HFF-Myc (cell line): ENCODE measurements around the gene ANKRD33B.

Source experiments
- DNase-seq: peaks from one replicate; pipeline ENCODE4 v3.0.0-alpha.2; 2011; ENCODE audit warnings: low read depth; ENCODE audit errors: extremely low read depth
- H3K4me3 ChIP-seq: replicated peaks from 2 replicates; pipeline ENCODE4 v1.5.1; 2011; ENCODE audit warnings: low read depth, mild to moderate bottlenecking, control low read depth, low read length
- TF ChIP-seq, protein P1 (sequence below): IDR thresholded peaks from 2 replicates; pipeline ENCODE4 v1.5.1; 2012; ENCODE audit warnings: mild to moderate bottlenecking, low read depth, low read length, control low read depth; ENCODE audit errors: missing control alignments

The ANKRD33B gene

DNA sequence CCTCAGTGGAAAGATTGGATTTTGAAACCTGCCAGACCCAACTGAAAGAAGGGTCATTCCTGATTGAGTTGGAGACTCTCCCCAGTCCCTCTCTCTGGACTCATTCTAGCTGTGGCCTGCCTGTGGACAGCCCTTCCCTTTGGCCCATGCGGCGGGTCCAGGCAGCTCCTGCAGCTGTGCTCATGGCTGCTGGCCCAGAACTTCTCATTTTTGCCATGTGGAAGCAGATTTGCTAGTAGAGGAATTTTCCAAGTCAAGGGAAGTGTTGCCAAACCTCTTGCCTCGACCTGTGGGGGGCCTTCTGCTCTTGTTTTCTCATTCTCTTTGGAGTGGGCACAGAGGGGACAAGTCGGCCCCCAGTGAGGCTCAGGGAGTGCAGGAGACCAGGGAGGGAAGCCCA, 89.2 kb downstream of the ANKRD33B start:
- TF ChIP-seq, protein P1, sequence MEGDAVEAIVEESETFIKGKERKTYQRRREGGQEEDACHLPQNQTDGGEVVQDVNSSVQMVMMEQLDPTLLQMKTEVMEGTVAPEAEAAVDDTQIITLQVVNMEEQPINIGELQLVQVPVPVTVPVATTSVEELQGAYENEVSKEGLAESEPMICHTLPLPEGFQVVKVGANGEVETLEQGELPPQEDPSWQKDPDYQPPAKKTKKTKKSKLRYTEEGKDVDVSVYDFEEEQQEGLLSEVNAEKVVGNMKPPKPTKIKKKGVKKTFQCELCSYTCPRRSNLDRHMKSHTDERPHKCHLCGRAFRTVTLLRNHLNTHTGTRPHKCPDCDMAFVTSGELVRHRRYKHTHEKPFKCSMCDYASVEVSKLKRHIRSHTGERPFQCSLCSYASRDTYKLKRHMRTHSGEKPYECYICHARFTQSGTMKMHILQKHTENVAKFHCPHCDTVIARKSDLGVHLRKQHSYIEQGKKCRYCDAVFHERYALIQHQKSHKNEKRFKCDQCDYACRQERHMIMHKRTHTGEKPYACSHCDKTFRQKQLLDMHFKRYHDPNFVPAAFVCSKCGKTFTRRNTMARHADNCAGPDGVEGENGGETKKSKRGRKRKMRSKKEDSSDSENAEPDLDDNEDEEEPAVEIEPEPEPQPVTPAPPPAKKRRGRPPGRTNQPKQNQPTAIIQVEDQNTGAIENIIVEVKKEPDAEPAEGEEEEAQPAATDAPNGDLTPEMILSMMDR: no peak
- no peak for DNase-seq

DNA sequence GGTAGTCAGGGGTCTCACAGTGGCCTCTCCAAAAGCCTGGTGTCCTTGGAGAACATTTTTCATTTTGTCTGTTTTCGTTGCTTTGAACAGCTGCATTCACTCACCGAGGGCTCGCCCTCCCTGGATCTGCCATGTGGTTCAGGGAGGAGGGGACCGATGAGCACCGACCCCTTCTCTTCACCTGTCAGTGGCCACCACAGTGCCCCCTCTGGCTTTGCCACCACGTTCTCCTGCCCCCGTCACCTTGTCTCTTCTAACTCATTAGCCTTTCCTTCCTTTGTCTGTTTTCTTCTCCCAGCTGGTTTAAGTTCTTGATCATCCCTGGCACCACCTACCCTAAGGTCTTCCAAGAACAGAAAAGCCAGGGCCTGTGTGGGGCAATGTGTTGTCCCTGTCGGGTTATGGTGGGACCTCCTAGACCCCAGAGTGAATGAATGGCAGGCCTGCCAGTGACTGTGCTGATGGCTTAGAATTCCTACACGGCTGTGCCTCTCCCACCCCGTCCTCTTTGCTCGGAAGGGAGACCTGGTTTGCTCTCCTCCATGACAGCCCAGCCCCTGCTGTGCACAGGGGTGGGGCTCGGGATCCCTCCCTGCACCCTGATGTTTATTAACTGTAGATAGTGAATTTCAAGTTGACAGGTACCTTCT, 90.0 kb downstream of the ANKRD33B start:
- TF ChIP-seq, protein P1: no peak
- no peak for DNase-seq

More for the DNA sequence above, 89.2 kb downstream of the ANKRD33B start:
- H3K4me3 ChIP-seq: no peak overlapping the region

DNA sequence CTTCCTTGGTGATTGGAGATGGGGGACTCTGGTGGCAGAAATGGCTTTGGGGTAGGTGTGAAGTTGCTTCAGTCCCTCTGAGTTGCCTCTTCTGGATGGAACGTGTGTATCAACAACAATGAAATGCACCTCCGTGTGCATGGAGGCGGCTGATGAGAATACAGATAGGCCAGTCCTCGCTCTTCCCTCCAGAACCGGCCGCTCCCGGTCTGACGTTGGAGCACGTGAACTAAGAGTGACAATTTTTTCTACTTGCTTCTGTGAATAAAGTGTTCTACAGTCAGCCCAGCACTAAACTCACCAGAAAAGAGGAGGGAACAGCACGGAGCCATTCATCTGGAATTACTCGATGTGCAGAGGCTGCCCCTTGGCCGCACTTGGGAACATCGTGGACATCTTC, 90.7 kb downstream of the ANKRD33B start:
- no peak for DNase-seq
- TF ChIP-seq, protein P1: no peak
- H3K4me3 ChIP-seq: no peak overlapping the region

More for the DNA sequence above, 90.0 kb downstream of the ANKRD33B start:
- no peak overlapping the region for H3K4me3 ChIP-seq

DNA sequence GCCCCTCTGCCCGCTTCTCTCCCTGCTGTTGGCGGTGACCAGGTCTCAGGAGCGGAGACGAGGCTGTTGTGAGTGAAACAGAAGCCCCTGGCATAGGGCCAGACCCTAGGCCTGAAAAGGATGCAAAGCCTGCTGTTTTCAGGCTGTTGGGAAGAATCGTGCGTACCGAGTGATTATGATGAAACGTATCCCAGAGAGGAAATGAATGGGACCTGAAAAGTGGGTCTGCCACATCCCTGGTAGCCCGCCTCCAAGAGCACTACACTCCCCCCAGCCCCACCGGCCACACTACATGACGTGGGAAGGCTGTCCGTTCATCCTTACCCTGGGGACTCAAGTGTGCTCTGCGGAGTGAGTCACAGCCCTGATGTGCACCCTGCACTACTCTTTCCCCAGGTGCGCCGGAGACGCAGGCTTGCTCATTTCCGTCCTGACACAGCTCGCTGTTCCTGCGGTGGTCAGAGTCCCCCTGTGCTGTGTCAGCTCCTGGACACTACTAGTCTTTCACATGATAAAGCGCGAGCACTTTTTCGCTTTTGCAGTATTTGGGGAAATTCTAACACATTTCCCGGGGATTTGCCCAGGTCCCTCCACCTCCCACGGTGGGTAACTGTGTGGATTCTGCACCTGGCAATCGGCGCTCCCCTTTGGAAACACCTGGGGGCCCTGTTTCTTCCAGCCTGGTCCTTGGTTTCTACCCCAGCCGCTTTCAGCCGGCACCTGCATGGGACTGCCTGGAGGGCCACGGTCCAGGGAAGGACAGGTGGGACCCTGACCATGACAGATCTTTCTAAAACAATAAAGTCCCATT, 91.5 kb downstream of the ANKRD33B start:
- no peak overlapping the region for H3K4me3 ChIP-seq
- no peak for DNase-seq

DNA sequence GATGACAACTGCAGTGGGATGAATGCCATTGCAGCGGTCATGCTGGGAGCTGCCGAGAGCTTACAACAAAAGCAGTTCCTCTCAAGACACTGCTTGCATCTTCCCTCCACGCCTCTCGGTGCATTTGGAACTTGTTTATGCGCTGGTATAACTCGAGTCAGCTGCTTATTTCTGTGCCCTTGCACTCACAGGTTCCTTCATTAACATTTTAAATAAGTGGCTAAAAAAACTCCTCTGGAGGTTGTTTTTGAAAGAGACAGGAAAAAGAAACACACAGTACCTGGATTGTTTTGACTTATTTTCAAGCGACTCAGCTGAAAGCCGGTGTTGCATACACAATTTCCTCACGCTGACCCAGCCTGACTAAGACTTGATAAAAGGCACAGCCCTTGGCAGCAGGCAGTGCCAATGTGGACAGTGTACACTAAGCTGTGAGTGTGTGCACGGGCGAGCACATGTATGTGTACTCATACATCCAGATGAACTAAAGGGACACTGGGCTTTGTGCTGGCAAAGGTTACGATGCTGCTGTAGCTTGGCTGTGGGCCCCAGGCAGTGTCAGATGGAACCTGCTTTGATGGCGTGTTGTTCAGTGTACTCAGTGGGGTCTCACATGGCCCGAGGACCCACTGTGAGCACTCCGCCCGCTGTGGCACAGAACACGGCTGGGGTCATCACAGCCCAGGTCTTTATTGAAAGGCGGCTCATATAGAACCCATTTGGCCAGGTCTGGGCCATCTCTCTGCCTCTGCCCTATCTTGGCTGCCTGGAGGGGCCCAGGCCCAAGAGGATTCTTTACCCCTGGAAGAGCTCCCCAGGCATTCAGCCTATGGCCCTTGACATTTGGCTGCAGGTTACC, 92.3 kb downstream of the ANKRD33B start:
- TF ChIP-seq, protein P1: no peak
- H3K4me3 ChIP-seq: no peak overlapping the region
- no peak for DNase-seq

More for the DNA sequence above, 91.5 kb downstream of the ANKRD33B start:
- TF ChIP-seq, protein P1: no peak

DNA sequence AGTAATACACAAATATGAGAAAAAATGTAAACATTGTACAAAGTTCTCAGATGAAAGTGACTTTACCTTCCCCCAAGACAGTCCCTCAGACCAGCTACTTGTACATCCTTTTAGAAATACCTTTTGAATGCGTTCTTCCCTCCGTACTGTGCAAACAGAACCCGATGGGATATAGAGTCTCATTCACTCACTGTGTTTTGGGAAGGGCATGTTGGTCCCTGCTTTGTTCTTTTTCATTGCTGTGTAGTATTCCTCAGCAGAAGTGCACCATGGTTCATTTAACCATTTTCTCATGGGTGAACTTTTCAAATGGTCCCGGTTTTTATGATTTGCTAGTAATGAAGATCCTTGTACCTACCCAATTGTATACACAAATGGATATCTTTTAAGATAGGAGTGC, 94.4 kb downstream of the ANKRD33B start:
- no peak overlapping the region for H3K4me3 ChIP-seq
- no peak for DNase-seq
- TF ChIP-seq, protein P1: no peak
